Measurements from ENCODE around the gene CTNNAL1. TPM values are rescaled to one million over a fixed set of nuclear protein-coding genes. Genes with fewer than 3 reads are reported as not detected.
A peak's percentile ranks its signal among the peaks of the same experiment; 100 is the strongest.

The CTNNAL1 gene
- total and polyA plus RNA-seq, 8 donors: 15.6 to 87.0 (median 53.7) TPM

DNA sequence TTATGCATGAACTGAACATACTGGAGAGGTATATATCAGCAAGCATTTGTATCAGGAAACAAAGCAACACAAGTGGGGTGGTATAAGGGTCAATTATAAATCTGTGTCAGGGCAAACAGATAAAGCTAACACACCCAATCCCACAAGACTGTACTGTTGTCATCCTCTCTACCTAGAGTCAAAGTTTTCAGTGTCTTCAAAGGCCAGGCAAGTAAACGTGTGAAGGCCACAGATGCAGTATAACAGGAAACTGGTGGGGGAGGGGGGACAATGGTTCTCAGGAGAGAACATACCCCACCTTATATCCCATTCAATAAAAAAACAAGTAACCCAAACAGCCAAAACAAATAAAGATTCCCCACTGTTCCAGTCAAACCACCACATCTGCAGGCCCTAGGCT, 101.5 kb downstream of the CTNNAL1 start:
- Histone ChIP-seq H3K4me3 (no peak overlapping the region), H3K27ac (no peak overlapping the region), H3K27me3 (no peaks in the 10 kb centered on the region), H3K4me1 (no peaks in the 10 kb centered on the region), H3K36me3 (peaks cover 45 to 100% (median 98%) of the 10 kb centered on the region in 4 donors), H3K9me3 (no peaks in the 10 kb centered on the region)
- DNase-seq: peak in 1 of 2 donors; percentile 31
- WGBS, 5 donors: 28 to 38% (median 33%) methylated on average over 1 of the region's 1 CpG
- TF ChIP-seq POLR2AphosphoS5 (IDR thresholded peaks at IDR 0.05) (no peak), POLR2A (IDR thresholded peaks at IDR 0.05) (no peak), EP300 (IDR thresholded peaks at IDR 0.05) (no peak)
- intact Hi-C loops (cut with DNase I; ENCODE audit: low total_unique reads): no loop called here

GRCh38 chr9:108910914-108911313, 102.4 kb downstream of the CTNNAL1 start:
- DNase-seq: no peak
- H3K36me3 ChIP-seq: peaks cover 48 to 100% (median 98%) of the 10 kb centered on the region in 4 donors
- H3K9me3 ChIP-seq: no peaks in the 10 kb centered on the region
- TF ChIP-seq POLR2A (IDR thresholded peaks at IDR 0.05): no peak
- no peak for TF ChIP-seq CTCF (IDR thresholded peaks at IDR 0.05)
- TF ChIP-seq EP300 (IDR thresholded peaks at IDR 0.05): no peak
- no peak for TF ChIP-seq POLR2AphosphoS5 (IDR thresholded peaks at IDR 0.05)
- intact Hi-C loops (cut with DNase I; ENCODE audit: low total_unique reads): no loop called here
- H3K27ac ChIP-seq: no peak overlapping the region
- 91 to 100% (median 97%) methylated on average over 2 of the region's 2 CpGs for WGBS, 5 donors
- no peaks in the 10 kb centered on the region for H3K4me1 ChIP-seq
- no peaks in the 10 kb centered on the region for H3K27me3 ChIP-seq
- H3K4me3 ChIP-seq: no peak overlapping the region

GRCh38 chr9:108910402-108910801, 102.9 kb downstream of the CTNNAL1 start:
- Histone ChIP-seq H3K4me3 (no peak overlapping the region), H3K27me3 (no peaks in the 10 kb centered on the region), H3K36me3 (peaks cover 45 to 100% (median 98%) of the 10 kb centered on the region in 4 donors), H3K4me1 (no peaks in the 10 kb centered on the region), H3K27ac (no peak overlapping the region), H3K9me3 (no peaks in the 10 kb centered on the region)
- intact Hi-C loops (cut with DNase I; ENCODE audit: low total_unique reads): no loop called here
- no peak for TF ChIP-seq POLR2AphosphoS5 (IDR thresholded peaks at IDR 0.05)
- TF ChIP-seq EP300 (IDR thresholded peaks at IDR 0.05): no peak
- TF ChIP-seq CTCF (IDR thresholded peaks at IDR 0.05): no peak
- TF ChIP-seq POLR2A (IDR thresholded peaks at IDR 0.05): no peak
- DNase-seq: no peak

DNA sequence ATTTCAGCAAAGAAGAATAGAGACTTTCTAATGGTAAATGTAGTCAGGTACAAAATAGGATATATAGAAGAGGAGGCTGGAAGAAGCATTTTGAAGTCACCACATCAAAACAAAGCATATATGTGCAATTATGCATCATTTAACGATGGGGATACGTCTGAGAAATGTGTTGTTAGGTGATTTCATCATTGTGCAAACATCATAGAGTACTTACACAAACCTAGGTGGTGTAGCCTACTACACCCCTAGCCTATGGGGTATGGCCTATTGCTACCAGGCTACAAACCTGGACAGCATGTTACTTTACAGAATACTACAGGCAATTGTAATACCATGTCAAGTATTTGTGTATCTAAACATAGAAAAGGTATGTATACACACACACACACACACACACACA, 107.8 kb downstream of the CTNNAL1 start:
- intact Hi-C loops (cut with DNase I; ENCODE audit: low total_unique reads): no loop called here
- Histone ChIP-seq H3K27me3 (no peaks in the 10 kb centered on the region), H3K27ac (no peak overlapping the region), H3K4me3 (no peak overlapping the region), H3K9me3 (no peaks in the 10 kb centered on the region), H3K4me1 (no peaks in the 10 kb centered on the region), H3K36me3 (peaks cover 46 to 100% (median 99%) of the 10 kb centered on the region in 4 donors)
- 42 to 69% (median 59%) methylated on average over 2 of the region's 2 CpGs for WGBS, 5 donors
- no peak for TF ChIP-seq POLR2AphosphoS5 (IDR thresholded peaks at IDR 0.05)
- no peak for TF ChIP-seq EP300 (IDR thresholded peaks at IDR 0.05)
- TF ChIP-seq CTCF (IDR thresholded peaks at IDR 0.05): no peak
- TF ChIP-seq POLR2A (IDR thresholded peaks at IDR 0.05): no peak
- no peak for DNase-seq

GRCh38 chr9:108904161-108904560, 109.1 kb downstream of the CTNNAL1 start:
- TF ChIP-seq CTCF (IDR thresholded peaks at IDR 0.05) (no peak), EP300 (IDR thresholded peaks at IDR 0.05) (no peak), POLR2A (IDR thresholded peaks at IDR 0.05) (no peak), POLR2AphosphoS5 (IDR thresholded peaks at IDR 0.05) (no peak)
- no peak overlapping the region for H3K27ac ChIP-seq
- intact Hi-C loops (cut with DNase I; ENCODE audit: low total_unique reads): no loop called here
- H3K36me3 ChIP-seq: peaks cover 43 to 100% (median 99%) of the 10 kb centered on the region in 4 donors
- WGBS, 5 donors: 93 to 100% (median 97%) methylated on average over 3 of the region's 3 CpGs
- no peaks in the 10 kb centered on the region for H3K27me3 ChIP-seq
- DNase-seq: no peak
- no peak overlapping the region for H3K4me3 ChIP-seq
- no peaks in the 10 kb centered on the region for H3K4me1 ChIP-seq
- H3K9me3 ChIP-seq: no peaks in the 10 kb centered on the region

Measured in stomach (tissue), 9 donors.